ENCODE results near the gene CAMK1.

Gene CAMK1

DNA sequence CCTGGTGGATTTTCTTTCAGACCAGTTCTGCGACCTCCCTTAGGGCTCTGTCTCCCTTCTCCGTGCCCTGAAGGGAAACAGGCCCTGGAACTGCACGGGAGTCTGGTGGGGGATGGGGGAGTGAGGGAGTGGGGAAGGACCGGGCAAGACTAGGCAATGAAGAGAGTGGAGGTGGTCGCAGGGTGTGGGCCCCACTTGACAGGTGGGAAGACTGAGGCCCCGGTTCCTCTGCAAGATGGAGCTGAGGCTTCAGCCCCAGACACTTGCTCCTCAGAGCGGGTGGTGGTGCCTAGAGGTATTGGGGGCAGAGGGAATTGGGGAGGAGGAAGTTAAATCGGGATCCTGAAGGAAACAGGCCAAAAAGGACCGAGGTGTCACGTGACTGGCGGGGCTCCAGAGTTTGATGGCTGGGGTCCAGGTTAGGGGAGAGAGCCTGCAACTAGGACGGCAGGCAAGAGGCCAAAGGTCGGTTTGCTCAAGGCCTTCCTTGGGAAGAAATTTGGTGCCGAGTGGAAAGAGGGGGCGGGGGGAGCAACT is 597 bp upstream of the CAMK1 start:
- no peak for DNase-seq

DNA sequence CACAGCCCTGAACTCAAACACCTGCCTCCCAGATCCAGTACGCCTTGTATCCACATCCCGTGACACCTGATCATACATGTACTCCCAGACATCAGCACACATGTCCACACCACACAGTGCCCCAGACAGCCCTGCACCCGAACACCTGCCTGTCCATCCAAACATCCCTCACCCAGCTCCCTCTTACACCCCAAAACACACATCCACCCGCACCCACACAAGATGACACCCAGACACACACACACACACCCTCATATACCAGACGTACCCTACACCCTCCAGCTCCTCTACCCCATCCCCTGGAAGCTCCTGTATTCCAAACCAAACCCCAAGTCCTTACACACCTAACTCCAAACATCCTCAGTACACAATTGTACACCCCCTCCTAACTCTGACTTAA is 735 bp downstream of the CAMK1 start:
- no peak for DNase-seq

DNA sequence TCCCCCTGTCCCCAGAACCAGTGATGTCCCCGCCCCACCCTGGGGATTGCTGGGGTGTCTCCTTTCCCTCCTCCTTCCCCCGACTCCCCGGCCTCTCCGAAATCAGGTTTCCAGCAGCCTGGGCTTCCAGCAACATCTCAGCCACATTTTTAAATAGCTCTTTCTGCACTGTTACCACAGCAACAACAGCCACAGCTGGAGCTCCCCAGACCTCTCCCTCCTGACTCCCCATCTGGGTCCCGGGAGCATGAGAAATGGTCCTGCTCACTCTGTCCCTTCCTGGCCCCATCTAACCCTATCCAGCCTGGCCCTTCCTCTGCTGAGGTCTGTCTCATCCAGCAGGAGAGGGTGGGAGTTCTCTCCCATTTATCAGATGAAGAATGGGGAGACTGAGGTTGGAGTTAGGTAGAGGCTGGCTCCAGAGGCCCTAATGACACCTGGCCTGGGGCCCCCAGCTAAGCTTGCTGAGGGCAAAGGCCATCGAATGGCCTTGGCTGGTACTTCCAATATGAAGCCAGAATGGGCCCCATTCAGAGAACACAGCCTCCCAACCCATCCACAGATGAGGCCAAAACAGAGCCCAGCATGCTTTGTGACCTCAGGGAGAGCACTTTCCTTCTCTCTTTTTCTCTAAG is 1.5 kb downstream of the CAMK1 start:
- no peak for DNase-seq

DNA sequence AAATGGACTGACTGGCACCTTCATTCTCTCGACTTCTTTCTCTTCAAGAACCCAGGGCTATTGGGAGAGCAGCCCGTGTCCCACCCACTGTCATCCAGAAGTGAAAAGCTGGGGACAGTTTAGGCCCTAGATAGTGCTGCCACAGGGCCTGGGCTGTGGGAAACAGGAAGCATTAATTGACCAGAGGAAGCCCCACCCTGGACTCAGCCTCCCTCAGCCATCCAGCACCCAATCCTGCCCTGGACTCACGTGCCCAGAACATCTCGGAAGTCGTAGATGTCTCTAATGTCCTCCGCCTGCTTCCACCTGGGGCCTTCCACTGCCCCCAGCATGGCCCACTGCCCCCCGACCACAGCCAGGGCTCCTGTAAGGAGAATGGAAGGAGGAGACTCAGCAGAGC is 2.3 kb downstream of the CAMK1 start:
- DNase-seq, result no peak

DNA sequence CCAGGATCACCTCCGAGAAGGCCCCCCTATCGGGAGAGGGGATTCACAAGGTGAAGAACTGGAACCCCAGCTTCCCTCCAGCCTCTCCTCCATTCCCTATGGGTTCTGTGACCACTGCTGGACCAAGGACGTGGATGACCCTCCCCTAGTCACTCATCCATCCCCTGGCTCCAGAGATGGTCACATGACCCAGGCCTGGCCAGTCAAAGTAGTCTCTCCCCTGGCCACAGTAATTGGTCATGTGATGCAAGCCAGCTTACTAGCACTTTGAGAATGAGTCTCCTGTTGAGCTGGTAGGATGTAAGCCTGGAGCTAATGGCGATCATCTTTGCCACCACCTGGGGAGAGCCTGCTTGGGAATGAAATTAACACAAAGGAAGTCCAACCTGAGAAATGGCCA is 3.9 kb downstream of the CAMK1 start:
- DNase-seq, result no peak

DNA sequence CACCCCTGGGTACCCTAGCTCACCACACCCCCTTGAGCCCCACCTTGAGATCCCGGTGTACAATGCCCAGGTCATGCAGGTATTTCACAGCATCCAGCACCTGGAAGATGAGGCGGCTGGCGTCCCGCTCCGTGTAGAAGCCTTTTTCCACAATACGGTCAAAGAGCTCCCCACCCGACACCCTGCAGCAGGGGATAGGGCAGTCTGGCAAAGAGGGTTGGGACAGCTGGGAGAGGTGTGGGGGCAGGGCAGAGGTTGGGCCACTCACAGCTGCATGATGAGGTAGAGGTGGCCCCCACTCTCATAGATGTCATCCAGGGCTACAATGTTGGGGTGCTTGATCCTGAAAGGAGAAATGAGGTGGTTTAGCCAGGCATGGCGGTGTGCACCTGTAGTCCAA is 6.9 kb downstream of the CAMK1 start:
- DNase-seq, result no peak

DNA sequence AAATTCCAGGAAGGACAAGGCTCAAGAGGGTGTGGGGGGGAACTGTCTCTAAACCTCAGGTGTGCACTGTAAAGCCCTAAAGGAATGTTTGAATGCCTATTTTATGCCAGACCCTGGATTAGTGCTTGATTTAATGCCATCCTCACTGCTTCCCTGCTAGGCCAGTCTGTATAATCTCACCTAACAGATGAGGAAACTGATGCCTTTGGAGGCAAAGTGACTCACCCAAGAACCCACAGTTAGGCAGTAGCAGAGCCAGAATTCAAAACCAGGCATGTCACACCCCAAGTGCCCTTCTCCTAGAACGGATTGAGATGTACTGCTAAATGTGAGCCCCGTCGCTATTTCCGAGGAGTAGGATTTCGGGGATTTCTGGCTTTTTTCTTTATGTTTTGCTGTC is 7.8 kb downstream of the CAMK1 start:
- no peak for DNase-seq

DNA sequence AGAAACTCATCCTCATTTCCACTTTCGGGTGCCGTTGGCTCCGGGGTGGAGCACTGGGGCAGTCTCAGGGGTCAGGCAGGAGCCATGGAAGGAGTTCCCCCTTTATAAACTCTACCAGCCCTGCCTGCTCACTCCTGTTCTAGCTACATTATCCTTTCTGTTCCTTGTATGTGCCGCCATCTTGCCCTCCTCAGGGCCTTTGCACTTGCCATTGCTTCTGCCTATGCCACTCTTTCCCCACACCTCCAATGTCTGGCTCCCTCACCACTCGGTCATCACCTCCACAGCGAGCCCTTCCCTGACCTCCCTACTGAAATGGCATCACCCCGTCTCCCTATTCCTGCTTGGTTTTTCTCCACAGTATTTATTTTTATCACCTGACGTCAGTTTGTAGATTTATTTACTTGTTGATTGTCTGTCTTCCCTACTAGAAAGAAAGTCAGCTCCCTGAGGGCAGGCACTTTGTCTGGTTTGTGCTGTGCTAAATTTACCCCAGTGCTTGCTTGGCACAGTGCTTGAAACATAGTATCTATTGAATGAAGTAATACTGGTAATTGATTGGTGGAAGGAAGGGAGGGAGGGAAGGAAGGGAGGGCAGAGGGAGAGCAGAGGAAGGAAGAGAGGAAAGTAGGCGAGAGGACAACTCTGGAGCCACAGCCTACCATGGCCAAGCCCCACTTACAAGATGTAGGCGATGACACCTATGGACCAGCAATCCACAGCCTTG is 8.8 kb downstream of the CAMK1 start:
- DNase-seq, result no peak

DNA sequence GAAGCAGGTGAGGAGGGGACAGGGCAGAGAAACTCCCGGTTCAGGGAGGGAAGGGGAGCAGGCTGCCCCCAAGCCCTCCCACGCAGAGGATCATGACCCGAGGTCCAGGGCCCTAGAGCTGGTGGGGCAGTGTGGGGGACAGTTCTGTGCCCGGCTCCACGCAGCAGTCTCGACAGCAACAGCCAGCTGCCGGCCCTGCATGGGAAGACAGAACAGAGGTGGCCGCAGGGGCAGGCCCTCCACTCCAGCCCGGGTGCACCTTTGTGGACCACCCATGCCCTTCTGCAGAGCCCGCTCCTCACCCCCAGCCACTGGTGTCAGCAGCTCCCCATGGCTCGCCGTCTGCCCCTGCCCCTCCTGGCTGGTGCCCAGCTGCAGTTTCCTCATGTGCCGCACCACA is 12.3 kb downstream of the CAMK1 start:
- DNase-seq, result no peak

DNA sequence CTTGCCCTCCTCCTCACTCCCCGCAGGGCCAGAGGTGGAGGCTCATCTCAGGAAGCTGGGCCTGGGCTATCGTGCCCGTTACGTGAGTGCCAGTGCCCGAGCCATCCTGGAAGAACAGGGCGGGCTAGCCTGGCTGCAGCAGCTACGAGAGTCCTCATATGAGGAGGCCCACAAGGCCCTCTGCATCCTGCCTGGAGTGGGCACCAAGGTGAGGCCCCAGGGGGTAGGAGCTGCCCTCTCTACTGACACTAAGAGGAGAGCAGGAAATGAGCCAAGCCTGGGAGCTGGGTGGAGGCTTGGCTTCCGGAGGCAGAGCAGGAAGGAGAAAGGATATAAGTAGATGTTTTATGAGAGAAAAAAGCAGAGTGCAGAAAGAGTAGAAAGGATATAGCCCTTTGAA is 15.1 kb downstream of the CAMK1 start:
- no peak for DNase-seq

DNA sequence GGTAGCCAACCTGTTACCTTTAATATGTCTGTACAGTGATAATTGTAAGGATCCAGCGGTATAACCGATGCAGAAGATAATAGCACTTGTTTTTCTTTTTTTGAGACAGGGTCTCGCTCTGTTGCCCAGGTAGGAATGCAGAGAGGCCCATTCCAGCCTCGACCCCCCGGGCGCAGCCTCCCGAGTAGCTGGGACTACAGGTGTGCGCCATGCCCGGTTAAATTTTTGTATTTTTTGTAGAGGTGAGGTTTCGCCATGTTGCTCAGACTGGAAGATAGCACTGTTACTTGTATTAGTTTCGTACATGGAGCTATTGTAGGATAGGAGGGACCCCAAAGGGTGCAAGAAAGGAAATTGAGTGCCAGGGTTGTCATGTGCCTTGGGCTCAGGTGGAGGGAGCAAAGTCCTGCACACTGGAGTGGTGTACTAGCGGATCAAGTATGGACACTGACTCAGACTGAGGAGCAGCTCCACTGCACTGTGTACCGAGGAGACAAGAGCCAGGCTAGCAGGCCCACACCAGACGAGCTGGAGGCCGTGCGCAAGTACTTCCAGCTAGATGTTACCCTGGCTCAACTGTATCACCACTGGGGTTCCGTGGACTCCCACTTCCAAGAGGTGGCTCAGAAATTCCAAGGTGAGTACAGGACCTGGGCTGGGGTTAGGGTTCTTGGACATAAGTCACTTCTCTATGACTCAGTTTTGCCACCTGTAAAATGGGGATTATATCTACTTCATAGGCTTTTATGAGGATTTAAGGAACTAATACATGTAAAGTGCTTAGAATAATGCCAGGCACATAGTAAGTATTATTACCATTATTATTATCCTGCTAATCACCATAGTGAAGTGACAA is 19.0 kb downstream of the CAMK1 start:
- no peak for DNase-seq

DNA sequence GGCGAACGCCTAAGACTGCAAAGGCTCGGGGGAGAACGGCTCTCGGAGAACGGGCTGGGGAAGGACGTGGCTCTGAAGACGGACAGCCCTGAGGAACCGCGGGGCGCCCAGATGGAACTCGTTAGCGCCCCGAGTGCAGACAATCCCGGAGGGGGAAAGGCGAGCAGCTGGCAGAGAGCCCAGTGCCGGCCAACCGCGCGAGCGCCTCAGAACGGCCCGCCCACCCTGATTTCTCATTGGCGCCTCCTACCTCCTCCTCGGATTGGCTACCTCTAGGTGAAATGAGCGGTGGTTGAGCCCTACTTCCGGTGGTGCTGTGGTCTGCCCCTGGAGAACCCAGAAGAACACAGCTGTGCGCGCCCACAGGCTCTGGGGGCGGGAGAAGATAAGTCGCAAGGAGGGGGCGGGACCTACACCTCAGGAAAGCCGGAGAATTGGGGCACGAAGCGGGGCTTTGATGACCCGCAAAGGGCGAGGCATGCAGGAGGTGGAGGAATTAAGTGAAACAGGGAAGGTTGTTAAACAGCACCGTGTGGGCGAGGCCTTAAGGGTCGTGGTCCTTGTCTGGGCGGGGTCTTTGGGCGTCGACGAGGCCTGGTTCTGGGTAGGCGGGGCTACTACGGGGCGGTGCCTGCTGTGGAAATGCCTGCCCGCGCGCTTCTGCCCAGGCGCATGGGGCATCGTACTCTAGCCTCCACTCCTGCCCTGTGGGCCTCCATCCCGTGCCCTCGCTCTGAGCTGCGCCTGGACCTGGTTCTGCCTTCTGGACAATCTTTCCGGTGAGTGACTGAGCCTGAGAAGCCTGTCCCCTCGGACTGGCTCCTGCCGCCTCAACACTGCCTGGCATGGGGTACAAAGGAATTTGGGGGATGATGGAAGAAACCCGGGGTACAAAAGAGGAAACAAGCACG is 19.8 kb downstream of the CAMK1 start, which contains the start of gene OGG1:
TSS of gene OGG1 (plus strand) at position 308 of the 911 bp plus-strand sequence. CDS start at position 643, 335 bp downstream.
- DNase-seq, result peak; percentile 96

DNA sequence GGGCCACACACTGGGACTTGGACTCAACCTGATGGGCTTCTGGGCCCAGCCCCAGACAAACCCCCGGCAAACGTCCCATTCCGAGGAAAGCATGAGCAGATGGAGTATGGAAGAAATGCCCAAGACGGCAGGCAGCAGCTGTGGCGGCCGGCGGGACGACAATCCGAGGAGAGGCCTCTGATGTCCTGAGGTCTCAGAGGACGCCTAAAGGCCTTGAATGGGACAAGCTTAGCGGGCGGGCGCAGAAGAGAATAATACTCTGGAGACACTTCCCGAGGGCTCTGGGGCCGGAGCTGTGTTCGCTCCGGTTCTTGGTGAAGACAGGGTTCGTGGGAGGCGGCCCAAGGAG is 20.5 kb downstream of the CAMK1 start:
- no peak for DNase-seq

DNA sequence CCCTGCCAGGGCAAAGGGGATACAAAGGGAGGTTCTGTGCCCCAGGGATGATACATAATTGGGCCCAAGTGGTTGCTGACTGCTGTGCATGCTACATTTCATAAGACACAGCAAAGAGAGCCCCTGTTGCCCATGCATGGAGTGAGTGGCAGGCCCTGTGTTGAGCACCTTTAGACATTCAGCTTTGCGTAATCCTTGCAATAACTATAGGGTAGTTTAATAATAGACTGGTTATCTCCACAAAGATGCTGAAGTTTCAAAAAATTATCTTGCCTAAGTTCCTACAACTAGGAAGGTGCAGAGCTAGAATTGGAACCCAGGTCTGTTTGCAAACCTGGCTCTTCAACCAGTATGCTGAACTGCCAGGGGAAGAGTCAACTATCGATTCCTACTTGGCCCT is 21.7 kb downstream of the CAMK1 start:
- DNase-seq, result no peak

DNA sequence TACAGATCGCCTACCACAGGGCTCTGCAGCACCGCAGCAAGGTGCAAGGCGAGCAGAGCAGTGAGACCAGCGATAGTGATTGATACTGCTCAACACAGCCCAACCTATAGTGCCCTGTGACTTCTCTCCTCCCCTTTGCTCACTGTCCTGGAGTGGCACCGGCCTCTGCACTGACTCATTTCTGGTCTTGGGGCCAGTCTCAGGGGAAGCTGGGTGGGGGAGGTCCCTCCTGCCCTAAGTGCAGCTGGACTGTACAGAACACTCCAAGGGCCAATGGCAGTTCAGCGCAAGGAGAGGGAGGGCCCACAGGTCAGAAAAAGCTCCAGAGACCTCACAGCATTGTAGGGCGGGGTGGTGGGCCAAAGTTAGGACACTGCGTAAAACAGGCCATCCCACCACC is 22.5 kb downstream of the CAMK1 start:
- DNase-seq, result no peak

DNA sequence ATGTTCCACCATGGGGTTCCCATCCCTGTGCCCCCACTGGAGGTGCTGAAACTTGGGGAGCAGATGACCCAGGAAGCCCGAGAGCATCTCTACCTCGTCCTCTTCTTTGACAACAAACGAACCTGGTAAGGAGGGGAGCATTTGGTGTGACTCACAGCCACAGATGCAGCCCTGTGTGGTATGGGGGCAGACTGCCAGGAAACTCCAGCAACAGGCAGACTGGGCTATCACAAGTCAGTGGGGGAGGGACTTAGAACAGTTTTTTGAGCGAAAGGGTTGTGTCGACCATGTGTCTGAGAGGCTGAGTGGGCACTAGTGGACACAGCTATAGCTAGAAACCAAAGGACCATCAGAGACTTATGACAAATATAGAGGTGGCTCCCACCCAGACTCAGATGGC is 23.4 kb downstream of the CAMK1 start:
- no peak for DNase-seq

DNA sequence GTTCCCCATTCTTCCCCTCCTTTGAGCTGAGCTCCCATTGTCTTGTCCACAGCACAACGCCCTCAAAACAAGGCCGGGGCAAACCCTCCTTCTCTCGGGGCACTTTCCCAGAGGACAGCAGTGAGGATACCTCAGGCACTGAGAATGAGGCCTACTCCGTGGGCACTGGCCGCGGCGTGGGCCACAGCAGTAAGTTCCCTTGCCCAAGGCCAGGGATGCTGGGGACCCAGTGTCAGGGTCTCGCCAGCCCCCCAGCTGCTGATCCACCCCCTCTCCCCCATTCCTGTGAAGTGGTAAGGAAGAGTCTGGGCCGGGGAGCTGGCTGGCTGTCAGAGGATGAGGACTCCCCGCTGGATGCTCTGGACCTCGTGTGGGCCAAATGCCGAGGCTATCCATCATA is 24.2 kb downstream of the CAMK1 start:
- DNase-seq, result no peak

DNA sequence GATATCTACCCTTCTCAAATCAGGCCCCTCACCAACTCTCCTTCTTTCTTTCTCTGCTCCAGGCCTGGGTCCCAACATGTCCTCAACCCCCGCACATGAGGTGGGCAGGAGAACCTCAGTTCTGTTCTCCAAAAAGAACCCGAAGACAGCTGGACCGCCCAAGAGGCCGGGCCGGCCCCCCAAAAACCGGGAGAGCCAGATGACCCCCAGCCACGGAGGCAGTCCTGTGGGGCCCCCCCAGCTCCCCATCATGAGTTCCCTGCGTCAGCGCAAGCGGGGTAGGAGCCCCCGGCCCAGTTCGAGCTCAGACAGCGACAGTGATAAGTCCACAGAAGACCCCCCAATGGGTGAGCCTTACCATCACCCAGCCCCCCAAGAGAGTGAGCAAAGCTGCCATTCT is 25.6 kb downstream of the CAMK1 start:
- DNase-seq, result no peak

DNA sequence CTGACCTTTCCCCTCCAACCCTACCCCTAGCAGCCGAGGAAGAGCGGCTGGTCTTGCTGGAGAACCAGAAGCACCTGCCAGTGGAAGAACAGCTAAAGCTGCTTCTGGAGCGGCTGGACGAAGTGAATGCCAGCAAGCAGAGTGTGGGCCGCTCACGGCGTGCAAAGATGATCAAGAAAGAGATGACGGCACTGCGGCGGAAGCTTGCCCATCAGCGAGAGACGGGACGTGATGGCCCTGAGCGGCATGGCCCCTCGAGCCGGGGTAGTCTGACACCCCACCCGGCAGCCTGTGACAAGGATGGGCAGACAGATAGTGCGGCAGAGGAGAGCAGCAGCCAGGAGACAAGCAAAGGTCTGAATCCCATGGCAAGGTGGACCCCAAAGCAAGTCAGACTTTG is 26.2 kb downstream of the CAMK1 start:
- no peak for DNase-seq

DNA sequence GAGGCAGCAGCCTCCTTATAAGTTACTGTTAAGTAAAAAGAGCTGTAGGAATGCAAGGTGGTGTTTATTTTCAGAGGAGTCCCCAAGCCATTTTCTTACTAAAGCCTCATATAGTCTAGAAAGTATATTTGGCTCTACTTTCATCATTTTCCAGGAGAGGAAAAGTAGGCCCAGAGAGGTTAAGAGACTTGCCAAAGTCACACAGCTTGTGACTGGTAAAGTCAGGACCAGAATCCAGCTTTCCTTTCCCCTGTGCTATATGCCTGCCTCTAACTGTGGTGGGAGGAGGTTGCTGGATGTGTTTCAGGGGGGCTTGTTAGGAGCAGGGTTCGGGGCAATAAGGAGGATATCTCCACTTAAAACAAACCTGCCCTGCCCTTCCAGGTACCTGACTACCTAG is 27.2 kb downstream of the CAMK1 start:
- no peak for DNase-seq

DNA sequence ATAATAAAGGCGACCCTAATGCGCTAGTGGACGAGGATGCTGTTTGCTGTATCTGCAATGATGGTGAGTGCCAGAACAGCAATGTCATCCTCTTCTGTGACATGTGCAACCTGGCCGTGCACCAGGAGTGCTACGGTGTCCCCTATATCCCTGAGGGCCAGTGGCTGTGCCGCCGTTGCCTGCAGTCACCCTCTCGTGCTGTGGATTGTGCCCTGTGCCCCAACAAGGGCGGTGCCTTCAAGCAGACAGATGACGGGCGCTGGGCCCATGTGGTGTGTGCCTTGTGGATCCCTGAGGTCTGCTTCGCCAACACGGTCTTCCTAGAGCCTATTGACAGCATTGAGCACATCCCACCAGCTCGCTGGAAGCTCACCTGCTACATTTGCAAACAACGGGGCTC is 30.6 kb downstream of the CAMK1 start:
- DNase-seq, result no peak

DNA sequence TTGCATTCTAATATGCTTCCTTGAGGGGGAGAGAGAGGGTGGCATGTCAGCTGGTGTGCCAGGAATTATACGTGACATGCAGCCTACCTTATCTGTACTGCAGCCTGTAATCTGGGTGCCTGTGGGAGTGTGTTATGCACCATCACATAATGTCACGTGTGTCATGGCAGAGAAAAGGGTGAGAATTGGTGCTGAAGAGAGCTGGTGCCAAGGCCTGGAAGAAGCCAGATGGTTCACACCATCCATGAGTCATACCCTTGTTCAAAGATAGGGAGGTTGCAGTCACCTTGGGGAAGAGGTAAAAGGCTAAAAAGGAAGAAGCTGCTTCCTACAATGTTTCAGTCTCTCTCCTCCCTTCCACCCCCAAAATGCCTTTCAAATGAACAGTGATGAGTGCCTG is 32.9 kb downstream of the CAMK1 start:
- DNase-seq, result no peak

DNA sequence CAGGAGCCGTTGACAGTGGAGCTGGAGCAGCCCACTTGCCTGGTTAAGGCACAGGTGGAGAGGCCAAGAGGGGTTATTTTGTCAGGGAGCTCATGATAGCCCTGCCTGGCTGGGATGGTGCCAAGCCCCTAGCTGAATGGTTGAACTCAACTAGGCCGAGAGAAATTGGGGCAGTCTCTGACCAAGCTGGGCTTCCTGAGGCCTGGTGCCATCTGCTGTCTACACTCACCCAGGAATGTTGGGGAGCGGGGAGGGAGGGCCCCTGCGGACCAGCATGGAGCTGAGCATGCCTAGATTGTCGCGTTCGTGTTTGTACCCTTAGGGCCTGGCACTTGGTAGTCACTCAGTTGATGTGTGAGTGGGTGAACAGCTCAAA is 37.0 kb downstream of the CAMK1 start:
- DNase-seq, result no peak

All from NCI-H774 (cell line).